Measurements from ENCODE around the gene DNAJC3.

DNA sequence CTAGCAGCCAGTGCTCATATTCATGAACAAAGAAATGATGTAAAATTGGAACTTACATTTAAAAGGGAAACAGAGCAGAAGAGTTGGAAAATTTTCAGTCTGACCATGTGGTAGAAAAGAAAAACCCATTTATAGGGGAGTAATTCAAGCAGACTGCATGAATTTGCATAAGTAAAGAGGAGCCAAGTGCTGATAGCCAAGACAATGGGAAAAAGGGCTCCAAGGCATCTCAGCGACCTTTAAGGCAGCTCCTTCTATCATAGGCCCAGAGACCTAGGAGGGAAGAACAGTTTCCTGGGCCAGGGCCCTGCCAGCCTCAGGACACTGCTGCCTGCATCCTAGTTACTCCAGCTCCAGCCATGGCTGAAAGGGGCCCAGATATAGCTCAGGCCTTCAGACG lies 7.5 kb downstream of the DNAJC3 start:
- TF ChIP-seq, protein P1, sequence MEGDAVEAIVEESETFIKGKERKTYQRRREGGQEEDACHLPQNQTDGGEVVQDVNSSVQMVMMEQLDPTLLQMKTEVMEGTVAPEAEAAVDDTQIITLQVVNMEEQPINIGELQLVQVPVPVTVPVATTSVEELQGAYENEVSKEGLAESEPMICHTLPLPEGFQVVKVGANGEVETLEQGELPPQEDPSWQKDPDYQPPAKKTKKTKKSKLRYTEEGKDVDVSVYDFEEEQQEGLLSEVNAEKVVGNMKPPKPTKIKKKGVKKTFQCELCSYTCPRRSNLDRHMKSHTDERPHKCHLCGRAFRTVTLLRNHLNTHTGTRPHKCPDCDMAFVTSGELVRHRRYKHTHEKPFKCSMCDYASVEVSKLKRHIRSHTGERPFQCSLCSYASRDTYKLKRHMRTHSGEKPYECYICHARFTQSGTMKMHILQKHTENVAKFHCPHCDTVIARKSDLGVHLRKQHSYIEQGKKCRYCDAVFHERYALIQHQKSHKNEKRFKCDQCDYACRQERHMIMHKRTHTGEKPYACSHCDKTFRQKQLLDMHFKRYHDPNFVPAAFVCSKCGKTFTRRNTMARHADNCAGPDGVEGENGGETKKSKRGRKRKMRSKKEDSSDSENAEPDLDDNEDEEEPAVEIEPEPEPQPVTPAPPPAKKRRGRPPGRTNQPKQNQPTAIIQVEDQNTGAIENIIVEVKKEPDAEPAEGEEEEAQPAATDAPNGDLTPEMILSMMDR (IDR thresholded peaks at IDR 0.05) = no peak
- TF ChIP-seq RAD21 (IDR thresholded peaks at IDR 0.05; ENCODE audit: low read length) = no peak
